PC-9 (cell line): Measurements from ENCODE around the gene OAS1. TPM values are rescaled to one million over a fixed set of nuclear protein-coding genes. Genes with fewer than 3 reads are reported as not detected.

Experiments
- BruUV-seq: library from RNA; stranded (reverse); fragments of 400-500 nt; replicated peaks from 2 replicates; lab custom pipeline; 2021; lab: Mats Ljungman, UMichigan
- CTCF ChIA-PET: fragments of 300-600 bp; sonication (Branson Sonifier 250); formaldehyde crosslinking; loops from one replicate; lab custom pipeline; 2022; ENCODE audit warnings: antibody characterized with exemption; lab: Charles Lee
- POLR2A ChIA-PET: fragments of 300-600 bp; sonication (Branson Sonifier 250); formaldehyde crosslinking; loops from one replicate; lab custom pipeline; 2022; ENCODE audit warnings: antibody characterized with exemption; ENCODE audit not compliant: unreplicated experiment; lab: Charles Lee
- DNase-seq, 2 experiments: peaks; one replicate each; pipeline versions ENCODE4 v3.0.0 to v3.0.0-alpha.2; 2015 to 2022; ENCODE audit warnings: mixed read lengths in 1 of 2
- H2AFZ ChIP-seq: fragments of 200-600 bp; sonication (generic); 2 replicates; pipeline ENCODE4 v1.8.1; 2017; ENCODE audit warnings: antibody characterized with exemption
- H3F3A ChIP-seq: fragments of 200-600 bp; sonication (generic); 2 replicates; pipeline ENCODE4 v1.8.1; 2017; ENCODE audit warnings: antibody characterized with exemption, mild to moderate bottlenecking, low read depth; ENCODE audit not compliant: insufficient read depth
- H3K27ac ChIP-seq: fragments of 200-600 bp; sonication (generic); 2 replicates; pipeline ENCODE4 v1.6.1; 2016; ENCODE audit warnings: mixed run types
- H3K27me3 ChIP-seq: fragments of 200-600 bp; sonication (generic); 2 replicates; pipeline ENCODE4 v1.6.1; 2016; ENCODE audit warnings: low read depth, mixed run types; ENCODE audit not compliant: insufficient read depth
- H3K36me3 ChIP-seq: fragments of 200-600 bp; sonication (generic); 2 replicates; pipeline ENCODE4 v1.6.1; 2016; ENCODE audit warnings: low read depth, mixed run types
- H3K4me1 ChIP-seq: fragments of 200-600 bp; sonication (generic); replicated peaks from 2 replicates; pipeline ENCODE4 v1.6.1; 2016; ENCODE audit warnings: mixed run types; ENCODE audit not compliant: insufficient read depth
- H3K4me2 ChIP-seq: fragments of 200-600 bp; sonication (generic); 2 replicates; pipeline ENCODE4 v1.6.1; 2017; ENCODE audit warnings: mixed run types
- H3K4me3 ChIP-seq: fragments of 200-600 bp; sonication (generic); 2 replicates; pipeline ENCODE4 v1.6.1; 2016; ENCODE audit warnings: mixed run types
- H3K79me2 ChIP-seq: fragments of 200-600 bp; sonication (generic); 2 replicates; pipeline ENCODE4 v1.6.1; 2017; ENCODE audit warnings: low read depth, mixed run types
- H3K9me2 ChIP-seq: fragments of 200-600 bp; sonication (generic); 2 replicates; pipeline ENCODE4 v1.8.1; 2017; ENCODE audit warnings: mild to moderate bottlenecking; ENCODE audit not compliant: insufficient read depth
- H3K9me3 ChIP-seq: fragments of 200-600 bp; sonication (generic); 2 replicates; pipeline ENCODE4 v1.8.1; 2016; ENCODE audit warnings: low read depth; ENCODE audit not compliant: insufficient read depth
- H4K20me1 ChIP-seq: fragments of 200-600 bp; sonication (generic); 2 replicates; pipeline ENCODE4 v1.8.1; 2017; ENCODE audit not compliant: insufficient read depth
- EZH2 ChIP-seq: fragments of 200-600 bp; sonication (generic); IDR thresholded peaks from 2 replicates; pipeline ENCODE4 v1.8.0; 2017; ENCODE audit warnings: antibody characterized with exemption, low read depth
- intact Hi-C: fragments of 100-400 bp; cut with micrococcal nuclease; formaldehyde crosslinking; loops from one replicate; pipeline ENCODE4 v1.10.0; 2022; ENCODE audit not compliant: unreplicated experiment
- total RNA-seq: library from RNA; stranded (reverse); gene quantifications from 2 replicates; pipeline ENCODE4 v1.2.3, GENCODE V29; 2021
- TF ChIP-seq, protein P1 (sequence below): fragments of 200-600 bp; sonication (generic); conservative IDR thresholded peaks from 2 replicates; pipeline ENCODE4 v1.6.1; 2017; ENCODE audit warnings: mixed run types, antibody characterized with exemption, mild to moderate bottlenecking, moderate library complexity

The OAS1 gene
- total RNA-seq, 1 experiment from 2014 or later = 18.8 TPM

- no peak overlapping the region for H2AFZ ChIP-seq
- H3K79me2 ChIP-seq = no peaks in the 10 kb centered on the region
- no peak overlapping the region for H3K27ac ChIP-seq
- no peaks in the 10 kb centered on the region for H4K20me1 ChIP-seq
- BruUV-seq = no TSS peak
- no peaks in the 10 kb centered on the region for H3K4me1 ChIP-seq
- H3K4me3 ChIP-seq = no peak overlapping the region
- no peaks in the 10 kb centered on the region for H3F3A ChIP-seq
- no peaks in the 10 kb centered on the region for H3K9me2 ChIP-seq
- no peak for DNase-seq
- no peaks in the 10 kb centered on the region for H3K9me3 ChIP-seq
- TF ChIP-seq EZH2 = no peak
- TF ChIP-seq, protein P1, sequence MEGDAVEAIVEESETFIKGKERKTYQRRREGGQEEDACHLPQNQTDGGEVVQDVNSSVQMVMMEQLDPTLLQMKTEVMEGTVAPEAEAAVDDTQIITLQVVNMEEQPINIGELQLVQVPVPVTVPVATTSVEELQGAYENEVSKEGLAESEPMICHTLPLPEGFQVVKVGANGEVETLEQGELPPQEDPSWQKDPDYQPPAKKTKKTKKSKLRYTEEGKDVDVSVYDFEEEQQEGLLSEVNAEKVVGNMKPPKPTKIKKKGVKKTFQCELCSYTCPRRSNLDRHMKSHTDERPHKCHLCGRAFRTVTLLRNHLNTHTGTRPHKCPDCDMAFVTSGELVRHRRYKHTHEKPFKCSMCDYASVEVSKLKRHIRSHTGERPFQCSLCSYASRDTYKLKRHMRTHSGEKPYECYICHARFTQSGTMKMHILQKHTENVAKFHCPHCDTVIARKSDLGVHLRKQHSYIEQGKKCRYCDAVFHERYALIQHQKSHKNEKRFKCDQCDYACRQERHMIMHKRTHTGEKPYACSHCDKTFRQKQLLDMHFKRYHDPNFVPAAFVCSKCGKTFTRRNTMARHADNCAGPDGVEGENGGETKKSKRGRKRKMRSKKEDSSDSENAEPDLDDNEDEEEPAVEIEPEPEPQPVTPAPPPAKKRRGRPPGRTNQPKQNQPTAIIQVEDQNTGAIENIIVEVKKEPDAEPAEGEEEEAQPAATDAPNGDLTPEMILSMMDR = no peak
- peaks cover 86% of the 10 kb centered on the region for H3K27me3 ChIP-seq
- ChIA-PET CTCF (no interaction called here), POLR2A (no interaction called here)
- intact Hi-C loops = no loop called here
- no peak overlapping the region for H3K4me2 ChIP-seq
- H3K36me3 ChIP-seq = no peaks in the 10 kb centered on the region
Observed at GRCh38 chr12:112869091-112869490, 37.7 kb upstream of the OAS1 start.

DNA sequence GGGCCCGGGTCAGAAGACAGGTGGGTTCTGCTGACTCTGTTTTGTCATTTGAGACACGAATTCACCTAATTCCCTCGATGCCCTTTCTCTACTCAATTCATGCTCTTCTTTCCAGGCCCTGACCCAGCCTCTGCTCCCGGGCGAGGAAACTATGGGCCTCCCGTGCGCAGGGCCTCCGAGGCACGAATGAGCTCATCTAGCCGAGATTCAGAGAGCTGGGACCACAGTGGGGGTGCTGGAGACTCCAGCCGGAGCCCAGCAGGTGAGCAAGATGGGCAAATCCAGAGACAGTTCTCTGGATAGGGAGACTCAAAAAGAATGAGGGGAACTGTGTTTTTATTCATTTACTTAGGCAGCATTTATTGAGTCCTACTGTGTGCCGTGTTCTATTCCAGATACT is 37.0 kb upstream of the OAS1 start:
- no peak overlapping the region for H3K27ac ChIP-seq
- no peak overlapping the region for H3K4me3 ChIP-seq
- no peak overlapping the region for H3K4me2 ChIP-seq
- H3K36me3 ChIP-seq = no peaks in the 10 kb centered on the region
- no peaks in the 10 kb centered on the region for H4K20me1 ChIP-seq
- no peak overlapping the region for H2AFZ ChIP-seq
- H3K9me2 ChIP-seq = no peaks in the 10 kb centered on the region
- CTCF ChIA-PET = no interaction called here
- peaks cover 79% of the 10 kb centered on the region for H3K27me3 ChIP-seq
- TF ChIP-seq, protein P1 = no peak
- no peak for TF ChIP-seq EZH2
- POLR2A ChIA-PET = no interaction called here
- BruUV-seq = no TSS peak
- no peaks in the 10 kb centered on the region for H3K9me3 ChIP-seq
- H3F3A ChIP-seq = no peaks in the 10 kb centered on the region
- intact Hi-C loops = no loop called here
- no peak for DNase-seq
- H3K4me1 ChIP-seq = no peaks in the 10 kb centered on the region
- no peaks in the 10 kb centered on the region for H3K79me2 ChIP-seq

DNA sequence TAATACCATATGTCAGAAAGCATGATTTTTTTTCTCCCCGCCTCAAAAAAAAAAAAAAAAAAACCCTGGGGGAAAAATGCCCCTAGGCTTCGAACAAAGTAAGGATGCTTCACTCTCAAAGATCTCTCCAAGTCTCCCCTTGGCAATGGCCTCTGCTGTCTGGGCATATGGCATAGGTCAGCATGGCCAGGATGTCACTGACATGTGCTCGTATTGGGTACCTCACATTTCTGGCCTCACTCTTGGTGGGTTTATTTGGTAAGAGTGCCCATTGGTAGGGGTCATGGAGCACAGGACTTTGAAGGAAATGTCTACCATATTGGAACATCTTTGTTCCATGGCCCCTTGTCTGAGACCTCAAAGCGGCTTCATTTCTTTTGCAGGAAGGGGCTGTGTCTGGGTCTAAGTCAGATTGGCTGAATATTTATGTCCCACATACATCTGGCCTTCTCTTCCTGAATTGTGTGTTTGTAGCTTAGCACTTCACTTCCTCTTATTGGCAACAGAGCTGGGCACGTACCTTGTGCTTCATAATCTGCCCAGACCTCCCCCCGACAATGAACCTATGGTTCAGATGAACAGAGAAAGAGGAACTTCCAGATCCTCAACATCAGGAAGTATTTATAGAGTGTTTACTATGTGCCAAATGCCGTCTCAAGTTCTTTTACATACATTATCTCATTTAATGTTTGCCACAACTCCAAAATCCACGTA is 36.3 kb upstream of the OAS1 start:
- no peaks in the 10 kb centered on the region for H3K36me3 ChIP-seq
- intact Hi-C loops = no loop called here

More for the DNA sequence above, 36.3 kb upstream of the OAS1 start:
- no peaks in the 10 kb centered on the region for H3F3A ChIP-seq
- CTCF ChIA-PET = no interaction called here
- H4K20me1 ChIP-seq = no peaks in the 10 kb centered on the region
- H3K9me3 ChIP-seq = no peaks in the 10 kb centered on the region
- H3K27me3 ChIP-seq = peaks cover 79% of the 10 kb centered on the region
- DNase-seq = no peak
- H2AFZ ChIP-seq = no peak overlapping the region
- no peak overlapping the region for H3K4me3 ChIP-seq
- no peak overlapping the region for H3K4me2 ChIP-seq
- no peaks in the 10 kb centered on the region for H3K79me2 ChIP-seq
- H3K9me2 ChIP-seq = no peaks in the 10 kb centered on the region
- no peaks in the 10 kb centered on the region for H3K4me1 ChIP-seq
- H3K27ac ChIP-seq = no peak overlapping the region
- POLR2A ChIA-PET = no interaction called here
- TF ChIP-seq, protein P1 = no peak
- no peak for TF ChIP-seq EZH2
- BruUV-seq = no TSS peak
